ENCODE measurements around the gene ATP11C. TPM values are rescaled to one million over a fixed set of nuclear protein-coding genes. Genes with fewer than 3 reads are reported as not detected.

The ATP11C gene
- total and polyA plus RNA-seq, 2 experiments from 2014 or later: 8.5 to 22.3 TPM

DNA sequence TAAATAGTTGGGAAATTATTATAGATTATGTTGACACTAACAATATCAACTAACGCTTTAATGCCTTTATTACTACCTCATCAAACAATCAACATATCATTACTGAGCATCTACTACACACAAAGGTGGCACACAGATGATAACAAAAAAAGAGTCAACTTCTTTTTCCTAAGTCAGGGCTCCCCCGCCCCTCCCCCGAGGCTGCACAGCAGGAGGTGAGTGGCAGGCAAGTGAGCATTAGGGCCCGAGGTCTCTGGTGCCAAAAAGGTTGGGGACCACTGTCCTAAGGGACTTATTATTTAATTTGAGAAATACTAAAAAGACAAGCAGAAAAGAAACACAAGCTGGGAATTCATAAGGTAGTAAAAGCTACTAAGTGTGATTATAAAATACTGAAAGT lies 174.6 kb downstream of the ATP11C start:
- no peak overlapping the region for H3K4me3 ChIP-seq
- TF ChIP-seq EZH2phosphoT487 (IDR thresholded peaks at IDR 0.05; ENCODE audit: low read depth, severe bottlenecking, unreplicated experiment): no peak
- TF ChIP-seq, protein P1, sequence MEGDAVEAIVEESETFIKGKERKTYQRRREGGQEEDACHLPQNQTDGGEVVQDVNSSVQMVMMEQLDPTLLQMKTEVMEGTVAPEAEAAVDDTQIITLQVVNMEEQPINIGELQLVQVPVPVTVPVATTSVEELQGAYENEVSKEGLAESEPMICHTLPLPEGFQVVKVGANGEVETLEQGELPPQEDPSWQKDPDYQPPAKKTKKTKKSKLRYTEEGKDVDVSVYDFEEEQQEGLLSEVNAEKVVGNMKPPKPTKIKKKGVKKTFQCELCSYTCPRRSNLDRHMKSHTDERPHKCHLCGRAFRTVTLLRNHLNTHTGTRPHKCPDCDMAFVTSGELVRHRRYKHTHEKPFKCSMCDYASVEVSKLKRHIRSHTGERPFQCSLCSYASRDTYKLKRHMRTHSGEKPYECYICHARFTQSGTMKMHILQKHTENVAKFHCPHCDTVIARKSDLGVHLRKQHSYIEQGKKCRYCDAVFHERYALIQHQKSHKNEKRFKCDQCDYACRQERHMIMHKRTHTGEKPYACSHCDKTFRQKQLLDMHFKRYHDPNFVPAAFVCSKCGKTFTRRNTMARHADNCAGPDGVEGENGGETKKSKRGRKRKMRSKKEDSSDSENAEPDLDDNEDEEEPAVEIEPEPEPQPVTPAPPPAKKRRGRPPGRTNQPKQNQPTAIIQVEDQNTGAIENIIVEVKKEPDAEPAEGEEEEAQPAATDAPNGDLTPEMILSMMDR (IDR thresholded peaks at IDR 0.05; ENCODE audit: poor library complexity): no peak
- H3K27me3 ChIP-seq: no peaks in the 10 kb centered on the region
- H4K20me1 ChIP-seq (ENCODE audit: insufficient read depth, poor library complexity, severe bottlenecking): no peaks in the 10 kb centered on the region
- no peak overlapping the region for H2AFZ ChIP-seq
- no peaks in the 10 kb centered on the region for H3K79me2 ChIP-seq
- no peaks in the 10 kb centered on the region for H3K36me3 ChIP-seq (replicated peaks; ENCODE audit: insufficient read depth, low read depth)
- H3K4me2 ChIP-seq: no peak overlapping the region
- DNase-seq (ENCODE audit: low spot score): no peak
- H3K9me3 ChIP-seq (ENCODE audit: low read depth): no peaks in the 10 kb centered on the region
- no peaks in the 10 kb centered on the region for H3K9me2 ChIP-seq (replicated peaks; ENCODE audit: insufficient read depth)
- 73% methylated on average over 4 of the region's 4 CpGs for WGBS (ENCODE audit: low lambda C conversion rate, missing lambda C conversion rate)
- H3K4me1 ChIP-seq (ENCODE audit: insufficient read depth): no peaks in the 10 kb centered on the region
- H3K27ac ChIP-seq: no peak overlapping the region

GRCh38 chrX:139751053-139751452 lies 181.8 kb downstream of the ATP11C start:
- TF ChIP-seq, protein P1 (IDR thresholded peaks at IDR 0.05; ENCODE audit: poor library complexity): no peak
- TF ChIP-seq EZH2 (IDR thresholded peaks at IDR 0.05; ENCODE audit: borderline replicate concordance) (no peak), EZH2phosphoT487 (IDR thresholded peaks at IDR 0.05; ENCODE audit: low read depth, severe bottlenecking, unreplicated experiment) (no peak)

GRCh38 chrX:139750390-139750789 lies 182.5 kb downstream of the ATP11C start:
- H3K9me2 ChIP-seq (replicated peaks; ENCODE audit: insufficient read depth): no peaks in the 10 kb centered on the region
- no peaks in the 10 kb centered on the region for H4K20me1 ChIP-seq (ENCODE audit: insufficient read depth, poor library complexity, severe bottlenecking)
- no peaks in the 10 kb centered on the region for H3K4me1 ChIP-seq (ENCODE audit: insufficient read depth)
- no peaks in the 10 kb centered on the region for H3K79me2 ChIP-seq
- H3K4me3 ChIP-seq: no peak overlapping the region
- no peak overlapping the region for H3K4me2 ChIP-seq
- H3K27ac ChIP-seq: no peak overlapping the region
- H3K9me3 ChIP-seq (ENCODE audit: low read depth): no peaks in the 10 kb centered on the region
- H3K36me3 ChIP-seq (replicated peaks; ENCODE audit: insufficient read depth, low read depth): no peaks in the 10 kb centered on the region
- no peak for DNase-seq (ENCODE audit: low spot score)
- no peaks in the 10 kb centered on the region for H3K27me3 ChIP-seq
- no peak overlapping the region for H2AFZ ChIP-seq
- TF ChIP-seq EZH2phosphoT487 (IDR thresholded peaks at IDR 0.05; ENCODE audit: low read depth, severe bottlenecking, unreplicated experiment) (no peak), EZH2 (IDR thresholded peaks at IDR 0.05; ENCODE audit: borderline replicate concordance) (no peak)
- TF ChIP-seq, protein P1 (IDR thresholded peaks at IDR 0.05; ENCODE audit: poor library complexity): no peak

More at GRCh38 chrX:139751053-139751452, 181.8 kb downstream of the ATP11C start:
- no peaks in the 10 kb centered on the region for H3K9me2 ChIP-seq (replicated peaks; ENCODE audit: insufficient read depth)
- no peak overlapping the region for H2AFZ ChIP-seq
- H3K4me2 ChIP-seq: no peak overlapping the region
- DNase-seq (ENCODE audit: low spot score): no peak
- H3K4me3 ChIP-seq: no peak overlapping the region
- no peaks in the 10 kb centered on the region for H3K9me3 ChIP-seq (ENCODE audit: low read depth)
- no peaks in the 10 kb centered on the region for H3K4me1 ChIP-seq (ENCODE audit: insufficient read depth)
- no peaks in the 10 kb centered on the region for H3K36me3 ChIP-seq (replicated peaks; ENCODE audit: insufficient read depth, low read depth)
- H3K27me3 ChIP-seq: no peaks in the 10 kb centered on the region
- H4K20me1 ChIP-seq (ENCODE audit: insufficient read depth, poor library complexity, severe bottlenecking): no peaks in the 10 kb centered on the region
- no peak overlapping the region for H3K27ac ChIP-seq
- H3K79me2 ChIP-seq: no peaks in the 10 kb centered on the region
- WGBS (ENCODE audit: low lambda C conversion rate, missing lambda C conversion rate): 78% methylated on average over 3 of the region's 3 CpGs

GRCh38 chrX:139739138-139739537 lies 193.7 kb downstream of the ATP11C start:
- Histone ChIP-seq H3K27me3 (no peaks in the 10 kb centered on the region), H3K27ac (no peak overlapping the region), H2AFZ (no peak overlapping the region), H3K79me2 (no peaks in the 10 kb centered on the region), H3K36me3 (replicated peaks; ENCODE audit: insufficient read depth, low read depth) (no peaks in the 10 kb centered on the region), H3K4me2 (no peak overlapping the region), H4K20me1 (ENCODE audit: insufficient read depth, poor library complexity, severe bottlenecking) (no peaks in the 10 kb centered on the region), H3K9me3 (ENCODE audit: low read depth) (no peaks in the 10 kb centered on the region), H3K9me2 (replicated peaks; ENCODE audit: insufficient read depth) (no peaks in the 10 kb centered on the region), H3K4me3 (no peak overlapping the region), H3K4me1 (ENCODE audit: insufficient read depth) (no peaks in the 10 kb centered on the region)
- TF ChIP-seq, protein P1 (IDR thresholded peaks at IDR 0.05; ENCODE audit: poor library complexity): no peak
- TF ChIP-seq EZH2 (IDR thresholded peaks at IDR 0.05; ENCODE audit: borderline replicate concordance) (no peak), EZH2phosphoT487 (IDR thresholded peaks at IDR 0.05; ENCODE audit: low read depth, severe bottlenecking, unreplicated experiment) (no peak)
- DNase-seq (ENCODE audit: low spot score): no peak
- 62% methylated on average over 2 of the region's 2 CpGs for WGBS (ENCODE audit: low lambda C conversion rate, missing lambda C conversion rate)

Measured in hepatocyte (in vitro differentiated cells).